NB4 (cell line): ENCODE measurements around the gene PWP2.
"Not testable (repeated sequence)": the region's sequence is repeated elsewhere in the genome, so short reads cannot be mapped to it uniquely, and the experiment has no call there.

ENCODE experiments used
- MYC ChIP-seq: IDR thresholded peaks from 2 replicates; pipeline ENCODE4 v1.6.1; 2011; ENCODE audit warnings: low read depth, low read length
- POLR2A ChIP-seq: IDR thresholded peaks from 2 replicates; pipeline ENCODE4 v1.6.1; 2011; ENCODE audit warnings: mild to moderate bottlenecking; ENCODE audit not compliant: insufficient read length; ENCODE audit errors: extremely low read depth
- TF ChIP-seq, protein P1 (sequence below): IDR thresholded peaks from one replicate; pipeline ENCODE4 v1.5.1; 2012; ENCODE audit warnings: low read depth, low read length
- TF ChIP-seq, protein P2 (sequence below): IDR thresholded peaks from 2 replicates; pipeline ENCODE4 v1.6.1; 2011; ENCODE audit warnings: low read depth, low read length

DNA sequence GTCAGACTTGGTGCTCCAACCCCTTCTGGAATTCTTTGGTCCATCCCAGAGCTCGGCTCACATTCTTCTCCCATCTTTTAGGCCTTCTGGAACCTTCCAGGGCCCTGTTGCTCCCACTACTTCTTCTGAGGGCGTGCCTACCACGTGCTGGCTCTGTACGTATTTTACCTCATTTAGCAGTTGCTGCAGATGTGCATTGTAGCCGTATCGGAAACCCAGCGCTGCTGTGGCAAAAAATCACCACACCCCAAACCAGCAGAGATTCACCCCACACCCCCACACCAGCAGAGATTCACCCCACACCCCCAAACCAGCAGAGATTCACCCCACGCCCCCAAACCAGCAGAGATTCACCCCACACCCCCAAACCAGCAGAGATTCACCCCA, 48.8 kb downstream of the PWP2 start:
- not testable (repeated sequence) for TF ChIP-seq POLR2A, MYC
- TF ChIP-seq, protein P1, sequence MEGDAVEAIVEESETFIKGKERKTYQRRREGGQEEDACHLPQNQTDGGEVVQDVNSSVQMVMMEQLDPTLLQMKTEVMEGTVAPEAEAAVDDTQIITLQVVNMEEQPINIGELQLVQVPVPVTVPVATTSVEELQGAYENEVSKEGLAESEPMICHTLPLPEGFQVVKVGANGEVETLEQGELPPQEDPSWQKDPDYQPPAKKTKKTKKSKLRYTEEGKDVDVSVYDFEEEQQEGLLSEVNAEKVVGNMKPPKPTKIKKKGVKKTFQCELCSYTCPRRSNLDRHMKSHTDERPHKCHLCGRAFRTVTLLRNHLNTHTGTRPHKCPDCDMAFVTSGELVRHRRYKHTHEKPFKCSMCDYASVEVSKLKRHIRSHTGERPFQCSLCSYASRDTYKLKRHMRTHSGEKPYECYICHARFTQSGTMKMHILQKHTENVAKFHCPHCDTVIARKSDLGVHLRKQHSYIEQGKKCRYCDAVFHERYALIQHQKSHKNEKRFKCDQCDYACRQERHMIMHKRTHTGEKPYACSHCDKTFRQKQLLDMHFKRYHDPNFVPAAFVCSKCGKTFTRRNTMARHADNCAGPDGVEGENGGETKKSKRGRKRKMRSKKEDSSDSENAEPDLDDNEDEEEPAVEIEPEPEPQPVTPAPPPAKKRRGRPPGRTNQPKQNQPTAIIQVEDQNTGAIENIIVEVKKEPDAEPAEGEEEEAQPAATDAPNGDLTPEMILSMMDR = not testable (repeated sequence)
- TF ChIP-seq, protein P2, sequence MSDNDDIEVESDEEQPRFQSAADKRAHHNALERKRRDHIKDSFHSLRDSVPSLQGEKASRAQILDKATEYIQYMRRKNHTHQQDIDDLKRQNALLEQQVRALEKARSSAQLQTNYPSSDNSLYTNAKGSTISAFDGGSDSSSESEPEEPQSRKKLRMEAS = not testable (repeated sequence)
